Right lung (tissue), 5 donors: Measurements from ENCODE around the gene CRBN. TPM values are rescaled to one million over a fixed set of nuclear protein-coding genes. Genes with fewer than 3 reads are reported as not detected.
A peak's percentile ranks its signal among the peaks of the same experiment; 100 is the strongest.

Source experiments
- DNase-seq, 2 donors: peaks; one replicate each; pipeline ENCODE4 v3.0.0-alpha.2; 2013
- polyA plus RNA-seq, 5 donors: library from polyadenylated mRNA; unstranded; fragments of 120-200 nt; gene quantifications; one replicate each; pipeline versions ENCODE4 v1.2.1 to v1.2.3, GENCODE V29; 2013; ENCODE audit warnings: inconsistent platforms in 1 of 5, low replicate concordance in 1 of 5; ENCODE audit not compliant: insufficient read length in 5 of 5, insufficient read depth in 1 of 5

The CRBN gene
- polyA plus RNA-seq, 5 donors, result 47.0 to 82.0 (median 76.4) TPM

DNA sequence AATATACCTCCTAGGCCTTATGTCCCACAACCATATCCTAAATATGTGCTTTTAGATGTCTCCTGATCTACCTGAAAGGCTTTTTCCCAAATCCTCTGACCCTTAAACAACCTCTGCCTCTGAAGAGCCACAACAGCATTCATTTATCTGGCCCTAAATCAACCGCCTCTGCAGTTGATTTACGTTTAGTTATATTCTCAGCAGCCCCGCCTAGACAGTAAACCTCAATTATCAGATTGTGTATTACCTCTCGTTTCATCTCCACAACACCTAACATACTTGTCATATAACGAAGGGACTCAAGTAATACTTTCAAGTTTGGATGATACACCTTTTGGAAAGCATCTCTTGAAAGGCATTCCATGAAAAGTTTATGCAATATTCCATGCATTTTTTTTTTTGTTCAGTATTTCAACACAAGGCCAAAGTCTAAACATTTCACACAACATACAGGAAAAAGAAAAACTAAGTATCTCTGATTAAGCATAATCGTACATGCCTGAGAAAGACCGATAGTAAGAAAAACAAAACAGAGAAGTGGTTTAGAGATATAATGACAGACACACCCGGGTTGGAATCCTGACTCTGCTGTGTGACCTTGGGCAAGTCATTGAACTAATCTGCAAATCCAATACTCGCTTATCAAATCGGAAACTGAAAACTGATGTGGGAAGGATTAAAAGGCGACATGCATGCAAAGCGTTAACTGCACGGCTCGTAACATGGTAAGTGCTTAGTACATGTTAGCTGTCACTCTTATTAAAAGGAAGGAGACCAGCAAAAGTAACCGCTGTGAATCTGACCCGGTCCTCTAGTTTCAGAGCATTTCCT, 778 bp downstream of the CRBN start:
- no peak for DNase-seq

DNA sequence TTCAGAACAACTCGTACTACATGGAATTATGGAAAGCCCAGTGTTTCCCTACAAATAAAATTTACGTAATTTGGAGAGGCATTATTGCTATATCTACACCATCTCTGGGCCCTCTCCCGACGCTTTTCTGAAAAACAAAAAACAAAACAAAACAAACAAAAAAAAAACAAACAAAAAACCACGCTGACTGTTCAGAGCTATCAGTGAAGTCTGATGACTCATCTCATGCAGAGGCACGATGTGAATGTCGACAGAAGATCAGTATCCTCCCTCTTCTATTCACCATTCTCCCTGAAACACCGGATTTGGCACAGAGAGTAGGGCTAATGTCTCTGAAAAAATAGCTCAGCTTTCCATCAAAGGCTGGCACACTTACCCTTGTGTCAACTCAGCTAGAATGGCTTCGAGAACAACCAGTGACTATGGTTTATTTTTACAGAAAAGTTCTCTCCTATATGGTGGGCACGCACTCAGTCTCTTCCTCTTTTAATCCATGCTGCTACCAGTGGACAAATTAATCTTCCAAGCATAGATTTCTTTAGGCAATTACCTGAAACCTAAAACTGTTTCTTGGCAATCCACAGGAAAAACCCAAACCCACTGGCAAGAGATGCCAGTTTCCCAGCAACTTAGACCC, 1.5 kb downstream of the CRBN start:
- no peak for DNase-seq

DNA sequence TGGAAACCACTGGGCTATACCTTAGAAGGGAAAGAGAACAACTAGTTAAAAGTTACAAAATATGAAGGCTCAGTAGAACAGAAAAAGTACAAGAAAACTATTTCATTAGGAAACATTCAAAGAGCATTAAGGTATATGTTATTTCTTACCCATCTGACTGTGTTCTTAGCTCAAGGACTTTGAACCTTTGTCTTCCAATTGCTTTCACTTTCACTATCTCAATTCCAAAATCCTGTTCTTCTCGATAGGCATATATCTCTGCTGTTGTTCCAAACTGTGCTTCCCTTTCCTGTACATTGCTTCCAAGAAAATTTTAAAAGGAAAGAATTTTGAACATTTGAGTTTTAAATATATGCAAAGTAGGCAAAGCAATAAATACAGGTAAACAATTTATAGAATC, 6.9 kb downstream of the CRBN start:
- no peak for DNase-seq

DNA sequence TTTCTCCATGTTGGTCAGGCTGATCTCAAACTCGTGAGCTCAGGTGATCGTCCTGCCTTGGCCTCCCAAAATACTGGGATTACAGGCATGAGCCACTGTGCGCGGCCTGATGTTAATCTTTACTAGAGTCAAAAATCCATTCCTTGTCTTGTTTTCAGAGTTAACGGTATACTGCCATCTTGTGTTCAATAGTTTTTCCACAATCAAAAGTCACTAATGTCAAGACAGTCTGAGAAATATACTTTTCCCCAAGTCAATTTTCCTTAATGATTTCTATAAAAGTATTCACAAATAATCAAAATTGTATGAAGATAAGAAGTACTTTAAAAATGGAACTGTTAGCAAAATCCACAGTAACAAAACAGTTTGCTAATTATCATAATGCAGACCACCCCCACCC, 8.5 kb downstream of the CRBN start:
- DNase-seq, result no peak

DNA sequence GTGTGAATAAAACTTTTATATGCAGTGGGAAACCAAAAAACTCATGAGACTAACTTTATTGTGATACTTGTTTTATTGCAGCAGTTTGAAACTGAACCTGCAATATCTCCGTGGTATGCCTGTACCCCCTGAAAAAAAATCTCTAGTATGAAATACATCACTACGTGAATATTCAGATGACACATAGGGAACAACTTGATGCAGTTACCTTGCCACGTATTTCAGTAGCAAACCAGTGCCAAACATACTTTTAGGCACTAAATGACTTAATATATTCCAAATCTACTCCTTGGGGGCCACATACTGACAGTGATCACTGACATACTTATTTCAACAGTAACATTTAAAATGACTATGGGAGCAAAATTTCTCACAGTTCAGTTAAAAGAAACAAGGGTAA, 13.8 kb downstream of the CRBN start:
- DNase-seq, result no peak

DNA sequence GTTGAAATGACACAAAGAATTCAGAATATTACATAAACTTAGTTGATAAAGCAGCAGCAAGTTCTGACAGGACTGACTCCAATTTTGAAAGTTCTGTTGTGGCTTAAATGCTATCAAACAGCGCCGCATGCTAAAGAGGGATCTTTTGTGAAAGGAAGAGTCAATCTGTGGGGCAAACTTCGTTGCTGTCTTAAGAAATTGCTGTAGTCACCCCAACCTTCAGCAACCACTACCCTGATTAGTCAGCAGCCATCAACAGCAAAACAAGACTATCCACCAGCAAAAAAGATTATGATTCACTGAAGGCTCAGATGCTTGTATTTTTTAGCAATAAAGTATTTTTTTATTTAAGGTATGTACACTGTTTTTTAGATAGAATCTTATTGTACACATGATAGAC, 14.2 kb downstream of the CRBN start:
- DNase-seq, result no peak

DNA sequence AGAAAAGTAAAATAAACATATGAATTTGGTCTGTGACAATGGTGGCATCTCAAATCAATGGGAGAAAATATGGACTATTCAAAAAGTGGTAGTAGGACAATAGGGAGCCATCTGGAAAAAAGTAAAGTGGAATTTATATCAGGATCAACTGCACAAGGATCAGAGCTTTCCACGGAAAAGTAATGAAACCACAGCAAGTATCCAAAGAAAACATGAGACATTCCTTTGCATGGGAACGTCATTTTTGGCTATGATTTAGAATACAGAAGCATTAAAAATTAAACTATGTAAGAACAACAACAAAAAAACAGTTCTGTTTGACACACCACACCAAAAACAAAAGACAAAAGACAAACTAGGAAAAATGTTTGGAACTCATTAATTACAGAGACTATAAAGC, 18.7 kb downstream of the CRBN start:
- no peak for DNase-seq

DNA sequence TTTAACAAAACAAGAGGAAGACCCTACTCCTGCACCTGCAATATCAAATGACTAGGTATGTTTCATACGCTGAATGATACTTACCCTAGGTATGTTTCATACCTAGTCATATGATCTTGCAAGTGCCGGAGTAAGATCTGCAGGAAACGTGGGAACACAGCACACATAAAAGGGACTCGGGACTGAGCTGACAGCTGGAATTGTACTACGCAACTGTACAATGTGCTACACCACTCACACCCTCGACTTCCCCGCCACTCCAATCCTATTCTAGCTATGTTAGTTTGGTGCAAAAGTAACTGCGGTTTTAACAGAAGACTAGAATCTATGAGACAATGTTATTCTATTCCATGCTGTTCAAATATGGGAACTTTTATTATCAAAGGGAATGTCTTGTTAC, 22.0 kb downstream of the CRBN start:
- no peak for DNase-seq

DNA sequence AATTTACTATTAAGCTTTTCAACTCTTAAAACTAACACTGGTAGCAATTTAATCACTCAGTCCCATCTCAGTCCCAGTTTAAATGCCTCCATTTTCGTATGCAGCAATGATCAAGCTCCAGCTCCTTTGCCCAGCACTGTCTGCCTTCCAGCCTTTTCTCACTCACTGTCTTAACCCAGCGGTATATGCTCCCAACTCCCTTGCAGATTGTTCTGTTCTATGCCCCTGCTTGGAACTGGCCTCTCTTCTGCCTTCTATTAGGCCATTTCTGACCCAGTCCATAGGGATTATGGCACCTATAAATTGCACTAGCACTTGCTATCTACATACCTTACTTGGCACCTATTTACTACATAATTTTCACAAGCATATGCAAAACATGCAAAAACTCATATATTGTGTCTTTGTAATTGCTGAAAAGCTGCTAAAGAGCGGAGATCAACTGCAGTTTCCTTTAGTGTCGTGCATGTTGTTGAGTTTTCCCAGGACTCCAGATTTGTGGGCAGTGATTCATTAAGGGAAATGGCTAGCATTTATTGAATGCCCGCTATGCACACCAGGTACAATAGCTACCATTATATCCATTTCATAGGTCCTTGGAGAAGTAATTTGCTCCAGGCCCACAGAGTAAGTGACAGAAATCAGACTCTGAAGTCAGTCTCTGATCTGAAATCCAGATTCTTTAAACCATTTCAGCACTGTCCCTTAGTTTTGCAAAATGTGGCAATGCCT, 24.4 kb downstream of the CRBN start:
- DNase-seq, result no peak

DNA sequence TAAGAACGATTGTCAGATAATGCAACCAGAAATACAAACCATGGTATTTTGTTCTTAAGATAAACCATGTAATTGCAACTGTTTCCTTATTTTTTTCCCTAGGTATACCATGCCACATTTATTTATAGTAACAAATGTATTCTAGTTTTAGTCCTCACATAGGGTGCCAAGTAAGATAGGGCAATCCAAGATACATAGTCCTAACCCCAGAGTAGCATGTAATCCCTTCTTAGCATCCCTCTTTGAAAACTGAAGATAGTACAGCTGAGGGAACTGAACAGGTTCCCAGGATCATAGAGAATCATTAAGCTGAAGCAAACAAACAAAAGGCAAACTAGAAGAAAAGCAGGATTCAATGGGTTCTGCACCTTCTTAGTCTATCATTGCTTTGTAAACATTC, 28.0 kb downstream of the CRBN start:
- DNase-seq, result no peak

DNA sequence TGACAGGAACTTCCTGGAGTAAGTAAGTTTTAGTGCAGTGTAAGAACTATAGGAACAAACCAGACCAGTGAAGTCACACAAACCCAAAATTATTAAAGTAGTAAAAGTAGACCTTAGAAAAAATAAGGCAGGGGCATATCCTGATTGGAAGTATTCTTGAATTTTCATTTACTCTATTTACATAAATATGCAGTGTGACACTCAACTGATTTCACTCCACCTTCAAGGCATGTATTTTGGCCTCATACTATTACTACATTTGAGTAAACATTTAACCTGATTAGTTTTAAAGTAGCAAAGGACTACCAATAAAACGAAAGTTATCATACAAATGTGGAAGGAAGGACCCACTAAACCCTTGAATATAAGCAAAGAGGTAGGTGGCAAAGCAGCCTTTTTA, 29.9 kb downstream of the CRBN start:
- DNase-seq, result no peak

DNA sequence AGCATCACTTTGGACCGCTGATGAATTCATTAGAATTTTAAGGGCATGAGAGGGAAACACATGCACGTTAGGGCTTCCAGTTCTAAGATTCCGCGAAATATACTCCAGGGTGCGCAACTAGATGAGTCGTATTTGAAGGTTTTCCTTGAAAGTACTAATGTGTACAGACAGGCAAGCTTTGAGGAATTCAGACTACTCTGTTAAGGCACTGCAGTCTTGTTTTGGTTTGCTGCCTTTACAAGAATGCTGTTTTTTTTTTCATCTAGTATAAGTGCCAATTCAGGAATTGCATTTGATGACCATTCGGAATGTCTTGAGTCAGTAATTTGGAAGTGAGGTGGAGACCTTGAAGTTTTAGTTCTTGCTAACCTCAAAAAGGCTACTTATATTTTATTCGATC, 33.7 kb downstream of the CRBN start:
- no peak for DNase-seq

DNA sequence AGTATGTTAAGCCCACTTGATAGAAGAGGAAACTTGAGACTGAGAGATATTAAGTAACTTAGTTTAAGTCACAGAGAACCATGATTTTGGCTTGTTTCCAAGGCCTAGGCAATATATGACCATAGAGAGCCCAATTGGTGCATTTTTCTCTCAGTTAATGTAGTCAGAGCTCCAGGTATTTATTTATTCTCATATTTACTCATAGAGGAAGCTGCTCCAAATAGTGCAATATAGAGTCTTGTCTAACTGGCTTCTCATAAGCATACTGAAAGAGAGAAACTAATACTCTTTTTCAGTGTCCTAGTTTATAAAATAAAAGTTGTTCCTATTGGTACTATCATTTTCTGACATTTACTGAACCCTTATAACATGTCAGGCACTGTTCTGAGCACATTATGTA, 37.6 kb downstream of the CRBN start:
- DNase-seq, result no peak

DNA sequence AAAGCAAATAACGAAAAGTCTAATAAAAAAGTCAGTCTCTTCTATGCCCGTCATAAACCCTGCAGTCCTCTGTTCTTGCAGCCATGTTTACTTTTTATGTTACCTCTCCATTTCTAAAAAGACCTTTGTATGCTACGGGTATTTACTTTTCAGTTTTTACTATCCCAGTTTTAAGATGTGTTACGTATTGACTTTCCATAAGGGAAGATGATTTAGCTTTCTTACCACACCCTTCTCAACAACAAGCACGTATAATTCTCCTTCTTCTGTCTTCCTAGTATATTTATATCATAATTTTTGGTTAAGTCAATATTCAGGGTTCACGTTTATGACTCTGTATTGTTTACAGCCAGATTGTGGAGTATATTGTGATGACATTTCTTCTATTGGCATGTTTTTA, 42.0 kb downstream of the CRBN start:
- DNase-seq, result no peak

DNA sequence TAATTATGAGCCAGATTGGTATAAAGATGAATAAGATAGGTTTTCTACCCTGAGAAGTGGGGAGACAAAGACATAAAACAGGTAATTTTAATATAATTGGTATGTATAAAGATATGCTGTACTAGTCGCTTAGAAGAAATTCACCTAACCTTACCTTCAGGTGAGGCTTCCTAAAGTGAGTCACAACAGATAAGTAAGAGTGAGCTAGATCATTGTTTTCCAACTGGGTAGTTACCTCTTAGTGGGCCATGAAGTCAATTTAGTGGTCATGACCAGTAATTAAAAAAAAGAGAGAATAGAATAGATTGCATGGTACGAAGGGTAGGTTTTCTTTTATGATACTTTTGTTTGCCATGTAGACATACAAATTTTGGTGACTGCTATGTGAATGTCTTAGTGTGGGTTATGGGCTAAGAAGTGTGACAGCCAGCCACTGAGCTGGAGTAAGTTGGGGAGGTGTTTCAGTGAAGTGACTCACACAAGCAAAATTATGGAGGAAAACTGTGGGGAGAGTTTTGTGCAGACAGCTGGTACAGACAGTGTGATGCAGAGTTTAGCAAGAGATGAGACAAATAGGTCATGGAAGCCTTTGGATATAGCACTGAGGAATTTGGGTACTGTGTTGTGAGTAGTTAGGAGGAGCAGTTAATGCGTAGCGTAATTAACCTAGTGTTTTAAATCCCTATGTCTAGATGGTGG, 44.6 kb downstream of the CRBN start:
- DNase-seq, result no peak

DNA sequence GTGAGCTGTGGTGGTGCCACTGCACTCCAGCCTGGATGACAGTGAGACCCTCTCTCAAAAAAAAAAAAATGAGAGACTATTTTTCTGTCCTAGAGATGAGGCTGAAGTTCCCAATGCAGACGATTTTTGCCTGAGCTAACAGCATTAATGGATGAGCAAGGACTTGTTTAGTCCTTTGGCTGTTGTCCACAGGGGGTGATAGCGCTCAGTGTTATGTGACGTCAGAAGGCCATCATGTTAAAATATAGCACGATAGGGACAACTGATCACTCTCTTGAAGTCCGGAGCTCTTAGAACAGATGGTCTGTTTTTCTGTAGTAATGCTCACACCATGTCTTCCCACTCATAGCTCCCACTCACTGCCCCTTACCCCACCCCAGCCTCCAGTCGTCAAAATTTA, 46.0 kb downstream of the CRBN start:
- DNase-seq, result no peak

DNA sequence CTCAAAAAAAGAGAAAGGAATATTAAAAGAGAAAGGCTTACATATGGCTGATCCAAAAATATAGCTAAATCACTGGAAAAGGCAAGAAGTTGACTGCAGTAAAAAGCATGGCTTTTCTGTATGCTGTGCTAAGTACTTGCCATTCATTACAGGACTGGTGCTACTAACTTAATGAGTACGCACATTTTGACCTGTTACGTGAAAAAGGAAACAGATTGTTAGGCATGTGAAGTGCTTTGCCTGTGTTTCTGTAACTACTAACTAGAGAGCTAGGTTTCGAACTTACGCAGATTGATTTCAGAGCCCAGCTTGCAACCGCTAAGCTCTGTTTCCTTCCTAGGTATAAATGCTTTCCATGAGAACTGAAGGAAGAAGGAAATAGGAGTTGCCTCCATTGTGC, 49.9 kb downstream of the CRBN start:
- no peak for DNase-seq

DNA sequence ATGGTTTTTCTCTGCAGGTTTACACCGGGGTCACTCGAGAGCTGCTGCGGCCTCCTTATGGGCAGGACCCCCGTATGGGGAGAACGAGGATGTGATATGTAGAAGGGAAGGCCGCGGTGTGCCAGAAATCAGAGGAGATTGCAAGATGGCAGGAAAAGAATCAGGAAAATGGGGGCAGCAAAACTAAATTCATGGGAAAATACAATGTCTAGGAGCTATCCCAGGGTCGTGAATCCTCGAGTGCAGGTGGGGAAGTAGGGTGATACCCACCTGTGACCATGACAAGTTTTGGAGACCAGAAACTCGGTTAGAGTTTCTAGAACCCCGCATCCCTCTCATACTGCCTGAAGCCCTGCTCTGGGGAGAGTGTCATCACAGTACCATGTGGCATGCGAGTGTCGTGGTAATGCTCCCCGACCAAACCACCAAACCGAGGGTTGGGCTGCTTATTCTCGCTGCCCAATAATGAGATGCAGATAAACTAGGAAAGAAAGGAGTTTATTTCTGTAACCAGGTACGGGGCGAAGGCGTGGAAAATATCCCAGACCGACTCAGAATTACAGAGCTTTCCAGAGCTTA, 52.0 kb downstream of the CRBN start:
- no peak for DNase-seq

DNA sequence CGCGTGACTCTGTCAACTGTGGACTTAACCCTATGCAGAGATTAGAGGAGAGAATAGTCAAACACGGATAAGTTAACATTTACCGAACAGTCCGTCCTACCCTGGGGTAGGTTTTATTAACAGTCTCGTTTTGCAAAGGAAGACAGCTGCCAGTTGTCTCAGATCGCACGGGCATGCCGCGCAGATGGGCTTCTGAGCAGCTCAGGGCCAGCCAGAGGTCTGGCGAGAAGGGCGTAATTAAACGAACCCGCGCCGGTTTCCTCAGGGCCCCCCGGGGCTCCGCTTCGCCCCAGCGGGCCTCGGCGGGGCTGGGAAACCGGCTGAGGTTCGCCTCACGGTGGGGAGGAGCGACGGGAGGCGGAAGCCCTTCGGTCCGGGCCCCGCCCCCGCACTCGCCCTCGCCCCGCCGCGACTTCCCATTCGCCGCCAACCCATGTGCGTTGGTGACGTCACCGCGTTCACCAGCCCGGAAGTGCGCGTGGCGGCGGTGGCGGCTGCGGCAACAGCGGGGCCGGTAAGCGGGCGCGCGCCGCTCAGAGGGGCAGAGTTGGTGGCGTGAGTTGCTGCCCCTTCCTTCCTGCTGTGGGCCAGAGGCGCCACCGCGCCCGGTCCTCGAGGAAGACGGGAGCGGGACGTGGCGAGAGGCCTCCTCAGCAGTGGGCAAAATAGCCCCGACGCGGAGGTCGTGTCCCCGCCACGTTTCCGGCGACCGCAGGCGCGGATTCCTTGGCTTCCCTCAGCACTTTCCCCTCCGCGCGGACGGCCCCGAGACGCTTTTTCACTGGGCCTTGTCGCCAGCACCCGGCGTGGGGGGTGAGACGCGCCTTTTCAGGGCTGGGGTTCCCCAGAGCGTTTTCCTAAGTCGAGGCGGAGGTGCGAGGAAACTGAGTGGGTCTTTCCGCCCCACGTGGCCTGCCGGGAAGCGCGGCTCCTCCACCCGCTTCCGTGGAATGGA, 52.7 kb downstream of the CRBN start, which contains the start of gene TRNT1:
Gene TRNT1, plus strand, starts transcription at position 464 of the 955 bp plus-strand sequence. CDS start 2,101 bp downstream, outside the sequence.
- peak; percentile 93 to 95 for DNase-seq

DNA sequence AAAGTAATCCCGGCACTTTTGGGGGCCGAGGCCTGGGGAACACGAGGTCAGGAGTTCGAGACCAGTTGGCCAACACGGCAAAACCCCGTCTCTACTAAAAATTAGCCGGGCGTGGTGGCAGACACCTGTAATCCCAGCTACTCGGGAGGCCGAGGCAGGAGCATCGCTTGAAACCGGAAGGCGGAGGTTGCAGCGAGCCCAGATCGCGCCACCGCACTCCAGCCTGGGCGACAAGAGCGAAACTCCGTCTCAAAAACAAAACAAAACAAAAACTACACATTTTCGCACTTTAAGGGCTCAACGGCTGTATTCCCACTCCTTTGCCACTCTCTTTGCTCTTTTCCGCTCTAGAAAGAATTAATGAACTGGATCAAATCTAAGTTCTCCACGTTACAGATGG, 53.5 kb downstream of the CRBN start:
- no peak for DNase-seq

DNA sequence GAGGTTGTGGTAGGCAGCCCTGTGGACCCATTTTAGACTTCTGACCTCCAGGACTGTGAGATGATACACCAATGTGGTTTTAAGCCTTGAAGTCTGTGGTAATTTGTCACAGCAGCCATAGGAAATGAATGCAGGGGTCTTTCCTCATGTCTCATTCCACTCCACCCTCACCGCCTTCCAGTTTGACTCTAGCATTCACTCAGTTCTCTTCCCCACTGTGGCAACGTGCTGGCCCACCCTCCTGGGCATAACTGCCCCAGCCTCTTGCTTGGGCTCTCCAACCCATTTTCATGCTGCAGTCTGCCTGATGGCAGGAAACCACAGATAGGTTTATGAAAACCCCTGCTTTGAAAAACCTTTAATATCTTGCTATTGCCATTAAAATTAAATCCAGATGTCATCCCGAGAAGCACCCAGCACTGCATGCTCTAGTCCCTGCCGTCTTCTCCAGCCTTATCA, 60.1 kb downstream of the CRBN start:
- DNase-seq, result no peak
